GM19468 (cell line): ENCODE measurements around the gene KDM2A.
"Not testable (repeated sequence)": the region's sequence is repeated elsewhere in the genome, so short reads cannot be mapped to it uniquely, and the experiment has no call there.

Experiments
- ATAC-seq: cut with Tn5 transposase; IDR thresholded peaks from one replicate; pipeline ENCODE4 v1.9.1; 2021; ENCODE audit warnings: mild to moderate bottlenecking, moderate library complexity, moderate number of reproducible peaks; ENCODE audit not compliant: unreplicated experiment; ENCODE audit errors: extremely low read depth

Gene KDM2A

GRCh38 chr11:67230406-67230805 lies 111.3 kb downstream of the KDM2A start:
- ATAC-seq, result no peak

GRCh38 chr11:67230886-67231285 lies 111.8 kb downstream of the KDM2A start:
- ATAC-seq, result no peak

DNA sequence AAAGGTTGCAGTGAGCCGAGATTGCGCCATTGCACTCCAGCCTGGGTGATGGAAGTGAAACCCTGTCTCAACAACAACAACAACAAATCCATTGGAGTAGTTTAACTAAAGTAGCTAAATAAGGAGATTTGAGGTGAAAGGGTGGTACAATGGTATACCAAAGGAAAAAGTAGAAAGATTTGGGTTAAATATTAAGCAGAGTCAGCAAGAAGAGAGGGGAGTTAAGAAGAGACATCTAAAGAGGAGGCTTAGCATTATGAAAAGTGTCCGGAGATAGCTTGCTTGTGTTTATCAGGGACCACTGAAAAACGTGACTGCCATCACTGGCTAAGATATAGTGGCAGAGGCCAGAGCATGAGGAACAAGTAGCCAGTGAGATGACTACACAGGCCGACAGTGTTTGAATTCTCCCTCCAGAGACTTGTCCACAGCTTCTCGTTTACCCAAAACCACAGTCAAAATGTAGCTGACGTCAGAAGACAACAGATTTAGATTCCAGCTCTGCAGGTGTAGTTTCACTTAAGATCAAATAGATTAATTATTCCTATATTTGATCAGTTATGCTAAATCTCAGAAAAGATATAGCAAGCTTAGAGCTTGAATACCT lies 114.6 kb downstream of the KDM2A start:
- no peak for ATAC-seq

- not testable (repeated sequence) for ATAC-seq
Measured at GRCh38 chr11:67234571-67234970, 115.5 kb downstream of the KDM2A start.

GRCh38 chr11:67237574-67237973 lies 118.5 kb downstream of the KDM2A start:
- no peak for ATAC-seq

- no peak for ATAC-seq
Measured at GRCh38 chr11:67238894-67239782, 120.1 kb downstream of the KDM2A start.

DNA sequence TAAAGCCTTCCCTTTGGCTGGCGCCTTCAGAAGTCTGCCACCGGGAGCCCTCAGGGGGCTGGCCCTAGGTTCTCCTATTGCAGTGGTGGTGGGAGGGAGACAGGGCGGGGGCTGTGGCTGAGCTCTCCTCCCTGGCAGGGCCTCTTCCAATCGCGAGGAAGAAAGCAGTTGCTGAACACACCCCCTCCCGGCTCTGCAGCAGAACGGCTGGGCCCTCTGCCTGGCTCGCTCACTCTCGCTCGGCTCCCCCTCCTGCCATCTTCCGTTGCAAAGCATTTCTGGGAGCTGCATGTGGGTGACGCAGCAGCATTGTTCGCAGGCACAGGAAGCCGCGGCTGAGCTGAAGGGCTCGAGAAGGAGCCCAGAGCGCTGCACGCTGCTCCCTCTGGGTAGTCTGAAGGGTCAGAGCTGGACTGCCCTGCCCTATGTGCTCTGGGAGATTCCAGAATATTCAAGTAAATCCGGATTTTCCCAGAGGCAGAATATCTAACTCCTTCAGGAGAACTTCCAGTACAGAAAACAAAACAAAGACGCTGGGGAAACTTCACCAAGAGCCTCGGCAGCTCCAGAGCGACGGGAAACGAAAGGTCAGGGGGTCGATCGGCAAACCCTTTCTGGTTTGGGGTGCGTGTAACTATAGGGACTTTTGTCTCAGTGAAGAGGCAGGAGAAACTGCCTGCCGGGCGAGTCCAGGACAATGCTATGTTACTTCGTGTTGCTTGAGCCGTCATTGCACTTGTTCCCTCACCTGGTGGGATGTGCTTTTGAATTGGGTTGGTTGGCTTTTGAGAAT lies 120.9 kb downstream of the KDM2A start:
- ATAC-seq, result peak; percentile 79

GRCh38 chr11:67240576-67241389 lies 121.7 kb downstream of the KDM2A start:
- no peak for ATAC-seq

DNA sequence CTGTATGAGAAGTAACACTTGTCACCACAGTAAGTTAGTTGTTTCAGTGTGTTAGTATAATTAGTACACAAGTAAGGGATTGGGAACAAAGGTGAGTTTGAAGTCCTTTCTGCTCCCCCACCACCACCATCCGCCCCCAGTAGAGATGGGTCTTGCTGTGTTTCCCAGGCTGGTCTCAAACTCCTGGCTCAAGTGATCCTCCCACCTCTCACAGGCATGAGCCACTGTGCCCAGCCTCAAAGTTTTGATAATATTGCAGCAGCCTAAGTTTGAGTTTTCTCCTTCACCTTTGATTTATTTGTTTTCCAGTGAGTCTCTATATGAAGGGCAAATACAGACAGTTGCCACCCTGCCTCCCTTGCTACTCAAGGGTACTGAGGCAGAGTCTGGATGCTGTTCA lies 123.5 kb downstream of the KDM2A start:
- ATAC-seq, result no peak

GRCh38 chr11:67243051-67243450 lies 124.0 kb downstream of the KDM2A start:
- ATAC-seq, result no peak

GRCh38 chr11:67245046-67245445 lies 126.0 kb downstream of the KDM2A start:
- no peak for ATAC-seq

- ATAC-seq, result no peak
Measured at GRCh38 chr11:67247946-67248550, 129.0 kb downstream of the KDM2A start.

DNA sequence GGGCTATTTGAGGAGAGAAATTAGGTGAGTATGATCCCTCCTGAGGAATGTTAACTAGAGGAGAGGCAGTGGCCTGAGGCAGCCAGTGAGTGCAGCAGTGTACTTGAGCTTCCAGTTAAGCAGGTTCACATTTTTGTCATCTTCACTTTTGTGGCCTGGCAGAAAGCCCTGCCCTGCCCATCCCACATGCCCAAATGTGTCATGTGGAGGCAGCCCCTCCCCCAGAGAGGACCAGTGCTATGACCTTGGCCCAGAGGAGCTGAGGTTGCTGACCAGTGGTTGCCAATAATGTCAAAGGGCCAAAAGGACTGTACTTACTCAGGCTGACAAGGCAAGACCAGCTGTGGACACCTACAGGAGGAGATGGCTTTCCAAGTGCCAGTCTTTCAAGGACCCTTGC lies 129.6 kb downstream of the KDM2A start:
- ATAC-seq, result no peak

DNA sequence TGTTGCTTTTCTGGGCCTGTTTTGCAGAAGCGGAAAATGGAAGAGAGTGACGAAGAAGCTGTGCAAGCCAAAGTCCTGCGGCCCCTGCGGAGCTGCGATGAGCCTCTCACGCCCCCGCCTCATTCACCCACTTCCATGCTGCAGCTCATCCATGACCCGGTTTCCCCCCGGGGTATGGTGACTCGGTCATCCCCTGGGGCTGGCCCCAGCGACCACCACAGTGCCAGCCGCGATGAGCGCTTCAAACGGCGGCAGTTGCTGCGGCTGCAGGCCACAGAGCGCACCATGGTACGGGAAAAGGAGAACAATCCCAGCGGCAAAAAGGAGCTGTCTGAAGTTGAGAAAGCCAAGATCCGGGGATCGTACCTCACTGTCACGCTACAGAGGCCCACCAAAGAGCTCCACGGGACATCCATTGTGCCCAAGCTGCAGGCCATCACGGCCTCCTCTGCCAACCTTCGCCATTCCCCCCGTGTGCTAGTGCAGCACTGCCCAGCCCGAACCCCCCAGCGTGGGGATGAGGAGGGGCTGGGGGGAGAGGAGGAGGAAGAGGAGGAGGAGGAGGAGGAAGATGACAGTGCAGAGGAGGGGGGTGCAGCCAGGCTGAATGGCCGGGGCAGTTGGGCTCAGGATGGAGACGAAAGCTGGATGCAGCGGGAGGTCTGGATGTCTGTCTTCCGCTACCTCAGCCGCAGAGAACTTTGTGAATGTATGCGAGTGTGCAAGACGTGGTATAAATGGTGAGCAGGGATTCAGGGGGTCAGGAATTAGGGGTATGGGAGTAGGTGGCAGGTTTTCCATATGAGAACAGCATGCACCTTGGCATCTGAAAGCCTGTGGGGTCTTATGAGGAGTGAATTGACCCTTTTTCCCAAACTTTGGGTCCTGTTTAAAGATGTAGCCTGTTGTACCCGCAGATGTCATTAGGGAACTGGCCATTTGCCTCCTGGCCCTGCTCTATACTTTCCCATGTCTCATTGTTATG lies 131.3 kb downstream of the KDM2A start:
- ATAC-seq, result no peak

- no peak for ATAC-seq
Measured at GRCh38 chr11:67251841-67252240, 132.8 kb downstream of the KDM2A start.

DNA sequence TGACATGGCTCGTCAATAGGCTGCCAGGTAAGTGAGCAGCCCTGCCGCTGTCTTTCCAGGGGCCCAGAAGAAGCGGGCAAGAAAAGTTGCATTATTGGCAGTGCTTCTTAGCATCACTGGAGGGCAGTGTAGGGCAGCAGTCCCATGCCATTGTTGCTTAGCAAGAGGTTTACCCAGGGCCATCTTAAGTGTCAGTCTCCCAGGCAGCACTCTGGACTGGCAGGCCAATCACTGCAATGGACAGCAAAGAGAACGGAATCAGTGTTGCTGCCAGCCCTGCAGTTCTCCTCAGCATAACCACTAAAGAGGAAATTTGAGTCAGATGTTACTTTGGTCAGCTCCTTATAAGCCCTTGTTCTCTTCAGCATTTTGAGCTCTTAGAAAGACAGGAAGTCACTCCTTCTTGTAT lies 133.8 kb downstream of the KDM2A start:
- no peak for ATAC-seq

DNA sequence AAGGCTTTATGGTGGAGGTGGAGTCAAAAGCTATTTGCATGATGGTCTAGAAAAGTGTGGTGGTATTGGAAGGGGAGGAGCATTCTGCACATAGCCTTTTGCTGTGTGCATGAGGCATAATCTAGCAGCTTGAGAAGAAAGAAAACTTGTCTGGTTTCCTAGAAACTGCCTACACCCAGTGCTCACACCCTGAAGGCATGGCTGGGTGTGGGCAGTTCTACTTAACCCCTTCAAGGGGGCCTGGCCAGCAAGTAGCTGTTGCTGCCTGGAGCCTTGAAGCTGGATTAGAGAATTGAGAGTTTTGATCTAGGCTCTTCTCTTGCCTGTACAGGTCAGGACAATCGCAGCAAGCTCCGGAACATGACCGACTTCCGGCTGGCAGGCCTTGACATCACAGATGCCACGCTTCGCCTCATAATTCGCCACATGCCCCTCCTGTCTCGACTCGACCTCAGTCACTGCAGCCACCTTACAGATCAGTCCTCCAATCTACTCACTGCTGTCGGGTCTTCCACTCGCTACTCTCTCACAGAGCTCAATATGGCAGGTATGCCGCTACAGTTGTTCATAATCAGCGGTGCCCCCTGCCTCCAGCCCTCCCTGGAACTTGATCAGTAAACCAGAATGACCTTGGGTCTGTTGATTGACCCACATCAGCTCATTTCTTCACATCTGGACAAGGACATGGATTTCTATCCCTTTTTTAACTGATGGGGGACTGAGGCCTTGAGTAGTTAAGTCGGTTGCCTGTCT lies 135.0 kb downstream of the KDM2A start:
- ATAC-seq, result no peak

DNA sequence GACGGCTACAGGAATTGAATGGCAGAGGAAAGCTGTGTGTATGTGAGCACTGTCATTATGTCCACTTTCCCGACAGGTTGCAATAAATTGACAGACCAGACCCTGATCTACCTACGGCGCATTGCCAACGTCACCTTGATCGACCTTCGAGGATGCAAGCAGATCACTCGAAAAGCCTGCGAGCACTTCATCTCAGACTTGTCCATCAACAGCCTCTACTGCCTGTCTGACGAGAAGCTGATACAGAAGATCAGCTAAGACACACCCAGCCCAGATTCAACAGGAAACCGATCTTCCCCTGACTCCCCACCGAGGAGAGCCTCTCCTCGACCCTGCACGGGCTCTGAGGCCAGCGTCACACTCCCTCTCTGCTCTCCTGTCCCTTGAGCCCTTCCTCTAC lies 135.7 kb downstream of the KDM2A start:
- no peak for ATAC-seq
